ENCODE results near the gene EPS15. TPM values are rescaled to one million over a fixed set of nuclear protein-coding genes. Genes with fewer than 3 reads are reported as not detected.

EPS15 gene
- total and polyA plus RNA-seq, 2 donors from 2014 or later, result 17.5 to 91.3 TPM

GRCh38 chr1:51557168-51557567 is 38.1 kb upstream of the EPS15 start:
- Histone ChIP-seq H3K9ac (ENCODE audit: low read length in 3 of 3) (no peak overlapping the region), H3K4me3 (ENCODE audit: low read length in 3 of 3) (no peak overlapping the region), H3K27me3 (ENCODE audit: control insufficient read depth, insufficient read depth, low read length) (no peaks in the 10 kb centered on the region), H3K9me3 (ENCODE audit: control insufficient read depth in 2 of 3, insufficient read depth in 1 of 3, low read length in 3 of 3) (no peaks in the 10 kb centered on the region), H3K36me3 (ENCODE audit: control insufficient read depth in 2 of 3, insufficient read depth in 3 of 3, low read length in 3 of 3) (no peaks in the 10 kb centered on the region), H3K27ac (ENCODE audit: low read depth in 2 of 2, low read length in 2 of 2) (no peak overlapping the region), H3K4me1 (ENCODE audit: control insufficient read depth in 2 of 3, insufficient read depth in 2 of 3, low read depth in 1 of 3, low read length in 3 of 3) (no peaks in the 10 kb centered on the region)
- intact Hi-C loops (cut with DNase I), result no loop called here
- no peak for FAIRE-seq
- no peak for DNase-seq
- TF ChIP-seq, protein P1, sequence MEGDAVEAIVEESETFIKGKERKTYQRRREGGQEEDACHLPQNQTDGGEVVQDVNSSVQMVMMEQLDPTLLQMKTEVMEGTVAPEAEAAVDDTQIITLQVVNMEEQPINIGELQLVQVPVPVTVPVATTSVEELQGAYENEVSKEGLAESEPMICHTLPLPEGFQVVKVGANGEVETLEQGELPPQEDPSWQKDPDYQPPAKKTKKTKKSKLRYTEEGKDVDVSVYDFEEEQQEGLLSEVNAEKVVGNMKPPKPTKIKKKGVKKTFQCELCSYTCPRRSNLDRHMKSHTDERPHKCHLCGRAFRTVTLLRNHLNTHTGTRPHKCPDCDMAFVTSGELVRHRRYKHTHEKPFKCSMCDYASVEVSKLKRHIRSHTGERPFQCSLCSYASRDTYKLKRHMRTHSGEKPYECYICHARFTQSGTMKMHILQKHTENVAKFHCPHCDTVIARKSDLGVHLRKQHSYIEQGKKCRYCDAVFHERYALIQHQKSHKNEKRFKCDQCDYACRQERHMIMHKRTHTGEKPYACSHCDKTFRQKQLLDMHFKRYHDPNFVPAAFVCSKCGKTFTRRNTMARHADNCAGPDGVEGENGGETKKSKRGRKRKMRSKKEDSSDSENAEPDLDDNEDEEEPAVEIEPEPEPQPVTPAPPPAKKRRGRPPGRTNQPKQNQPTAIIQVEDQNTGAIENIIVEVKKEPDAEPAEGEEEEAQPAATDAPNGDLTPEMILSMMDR (IDR thresholded peaks at IDR 0.05; ENCODE audit: borderline replicate concordance, extremely low read depth, insufficient read depth), result no peak

GRCh38 chr1:51555866-51556619 is 37.0 kb upstream of the EPS15 start:
- DNase-seq, result no peak
- Histone ChIP-seq H3K9me3 (ENCODE audit: control insufficient read depth in 2 of 3, insufficient read depth in 1 of 3, low read length in 3 of 3) (no peaks in the 10 kb centered on the region), H3K9ac (ENCODE audit: low read length in 3 of 3) (no peak overlapping the region), H3K27ac (ENCODE audit: low read depth in 2 of 2, low read length in 2 of 2) (no peak overlapping the region), H3K4me3 (ENCODE audit: low read length in 3 of 3) (no peak overlapping the region), H3K4me1 (ENCODE audit: control insufficient read depth in 2 of 3, insufficient read depth in 2 of 3, low read depth in 1 of 3, low read length in 3 of 3) (no peaks in the 10 kb centered on the region), H3K27me3 (ENCODE audit: control insufficient read depth, insufficient read depth, low read length) (no peaks in the 10 kb centered on the region), H3K36me3 (ENCODE audit: control insufficient read depth in 2 of 3, insufficient read depth in 3 of 3, low read length in 3 of 3) (no peaks in the 10 kb centered on the region)
- TF ChIP-seq, protein P1 (IDR thresholded peaks at IDR 0.05; ENCODE audit: borderline replicate concordance, extremely low read depth, insufficient read depth), result no peak
- intact Hi-C loops (cut with DNase I), result no loop called here
- no peak for FAIRE-seq

GRCh38 chr1:51553911-51554310 is 34.8 kb upstream of the EPS15 start:
- H3K4me1 ChIP-seq (ENCODE audit: control insufficient read depth in 2 of 3, insufficient read depth in 2 of 3, low read depth in 1 of 3, low read length in 3 of 3), result no peaks in the 10 kb centered on the region
- TF ChIP-seq, protein P1 (IDR thresholded peaks at IDR 0.05; ENCODE audit: borderline replicate concordance, extremely low read depth, insufficient read depth), result no peak
- no peaks in the 10 kb centered on the region for H3K36me3 ChIP-seq (ENCODE audit: control insufficient read depth in 2 of 3, insufficient read depth in 3 of 3, low read length in 3 of 3)
- no peak overlapping the region for H3K4me3 ChIP-seq (ENCODE audit: low read length in 3 of 3)
- H3K9me3 ChIP-seq (ENCODE audit: control insufficient read depth in 2 of 3, insufficient read depth in 1 of 3, low read length in 3 of 3), result no peaks in the 10 kb centered on the region
- no peaks in the 10 kb centered on the region for H3K27me3 ChIP-seq (ENCODE audit: control insufficient read depth, insufficient read depth, low read length)
- intact Hi-C loops (cut with DNase I), result no loop called here
- no peak overlapping the region for H3K27ac ChIP-seq (ENCODE audit: low read depth in 2 of 2, low read length in 2 of 2)
- no peak for FAIRE-seq
- DNase-seq, result no peak
- H3K9ac ChIP-seq (ENCODE audit: low read length in 3 of 3), result no peak overlapping the region
